GM18907 (cell line): ENCODE measurements around the gene FAM89B.

Source experiments
- ATAC-seq: cut with Tn5 transposase; IDR thresholded peaks from one replicate; pipeline ENCODE4 v1.9.1; 2021; ENCODE audit warnings: mild to moderate bottlenecking, moderate library complexity; ENCODE audit not compliant: unreplicated experiment

The FAM89B gene

GRCh38 chr11:65573391-65574079 lies 1.2 kb downstream of the FAM89B start:
- ATAC-seq: peak; percentile 0

GRCh38 chr11:65574109-65574810 lies 1.9 kb downstream of the FAM89B start:
- peak; percentile 34 for ATAC-seq

- no peak for ATAC-seq
Measured at GRCh38 chr11:65574811-65575567, 2.7 kb downstream of the FAM89B start.

- ATAC-seq: peak; percentile 12
Measured at GRCh38 chr11:65575568-65576231, 3.4 kb downstream of the FAM89B start, which contains the start of gene EHBP1L1. Gene EHBP1L1, plus strand, starts transcription at chr11:65576053. Its CDS starts 250 bp downstream, at chr11:65576303.

- no peak for ATAC-seq
Measured at GRCh38 chr11:65576232-65576866, 4.0 kb downstream of the FAM89B start.

GRCh38 chr11:65576867-65577755 lies 4.8 kb downstream of the FAM89B start:
- ATAC-seq: no peak

- no peak for ATAC-seq
Measured at GRCh38 chr11:65577756-65578109, 5.4 kb downstream of the FAM89B start.

- ATAC-seq: no peak
Measured at GRCh38 chr11:65578134-65578533, 5.8 kb downstream of the FAM89B start.

GRCh38 chr11:65578667-65579066 lies 6.3 kb downstream of the FAM89B start:
- ATAC-seq: no peak

- ATAC-seq: no peak
Measured at GRCh38 chr11:65579291-65579690, 7.0 kb downstream of the FAM89B start.

- no peak for ATAC-seq
Measured at GRCh38 chr11:65580031-65580692, 7.8 kb downstream of the FAM89B start.

- no peak for ATAC-seq
Measured at GRCh38 chr11:65580756-65581155, 8.4 kb downstream of the FAM89B start.

- no peak for ATAC-seq
Measured at GRCh38 chr11:65581928-65582327, 9.6 kb downstream of the FAM89B start.

- ATAC-seq: no peak
Measured at GRCh38 chr11:65583589-65583988, 11.3 kb downstream of the FAM89B start.

- ATAC-seq: no peak
Measured at GRCh38 chr11:65584106-65584505, 11.8 kb downstream of the FAM89B start.

- no peak for ATAC-seq
Measured at GRCh38 chr11:65584723-65585171, 12.4 kb downstream of the FAM89B start.

GRCh38 chr11:65585396-65586246 lies 13.3 kb downstream of the FAM89B start:
- ATAC-seq: no peak

GRCh38 chr11:65586247-65586630 lies 13.9 kb downstream of the FAM89B start:
- no peak for ATAC-seq
